Thoracic aorta (tissue), 2 donors: Measurements from ENCODE around the gene TOMM20. TPM values are rescaled to one million over a fixed set of nuclear protein-coding genes. Genes with fewer than 3 reads are reported as not detected.

Experiments used
- ATAC-seq: fragments of 150-250 bp; one replicate; pipeline ENCODE4 v1.8.0; 2017; ENCODE audit warnings: low read depth; ENCODE audit not compliant: insufficient number of reproducible peaks, low FRiP score
- DNase-seq: peaks from one replicate; pipeline ENCODE4 v3.0.0-alpha.2; 2020; ENCODE audit warnings: low spot score
- H3K27ac ChIP-seq, 2 donors: fragments of 200-600 bp; sonication (generic); 1 replicate in 1 of 2; 2 replicates in 1 of 2; pipeline ENCODE4 v1.5.1; 2016; ENCODE audit warnings: mild to moderate bottlenecking in 2 of 2, moderate library complexity in 2 of 2
- H3K27me3 ChIP-seq: fragments of 200-600 bp; sonication (generic); replicated peaks from 2 replicates; pipeline ENCODE4 v1.6.0; 2016; ENCODE audit warnings: mild to moderate bottlenecking; ENCODE audit not compliant: insufficient read depth
- H3K36me3 ChIP-seq: fragments of 200-600 bp; sonication (generic); one replicate; pipeline ENCODE4 v1.5.1; 2016
- H3K4me1 ChIP-seq, 2 donors: fragments of 200-600 bp; sonication (generic); 1 replicate in 1 of 2; 2 replicates in 1 of 2; pipeline versions ENCODE4 v1.5.1 to v1.6.0; 2016; ENCODE audit warnings: low read depth in 2 of 2, mild to moderate bottlenecking in 1 of 2; ENCODE audit not compliant: control insufficient read depth in 1 of 2
- H3K4me3 ChIP-seq: fragments of 200-600 bp; sonication (generic); 2 replicates; pipeline ENCODE4 v1.5.1; 2016; ENCODE audit warnings: mild to moderate bottlenecking
- H3K9me3 ChIP-seq: fragments of 200-600 bp; sonication (generic); 2 replicates; pipeline ENCODE4 v1.5.1; 2016
- CTCF ChIP-seq: fragments of 200-600 bp; sonication (generic); IDR thresholded peaks from one replicate; pipeline ENCODE4 v1.5.1; 2019; ENCODE audit warnings: antibody characterized with exemption
- total RNA-seq, 2 donors: library from RNA; depleted of rRNA; stranded (reverse); fragments of >200 nt; gene quantifications; one replicate each; pipeline versions ENCODE4 v1.1.0 to v1.2.3, GENCODE V29; 2016

The TOMM20 gene
- total RNA-seq, 2 donors from 2014 or later = 59.0 to 101 TPM

GRCh38 chr1:235149824-235150223, 21.2 kb upstream of the TOMM20 start:
- Histone ChIP-seq H3K4me1 (no peaks in the 10 kb centered on the region), H3K27me3 (no peaks in the 10 kb centered on the region), H3K9me3 (no peaks in the 10 kb centered on the region), H3K36me3 (peaks cover 45% of the 10 kb centered on the region), H3K27ac (no peak overlapping the region), H3K4me3 (no peak overlapping the region)
- DNase-seq = no peak
- TF ChIP-seq CTCF = no peak
- ATAC-seq = no peak

GRCh38 chr1:235147269-235147668, 18.6 kb upstream of the TOMM20 start:
- Histone ChIP-seq H3K27me3 (no peaks in the 10 kb centered on the region), H3K36me3 (peaks cover 42% of the 10 kb centered on the region)
- TF ChIP-seq CTCF = no peak

GRCh38 chr1:235145639-235146038, 17.0 kb upstream of the TOMM20 start:
- peaks cover 38% of the 10 kb centered on the region for H3K36me3 ChIP-seq
- H3K4me1 ChIP-seq = no peaks in the 10 kb centered on the region
- DNase-seq (no peak), ATAC-seq (no peak)
- TF ChIP-seq CTCF = no peak
- no peak overlapping the region for H3K27ac ChIP-seq
- H3K27me3 ChIP-seq = no peaks in the 10 kb centered on the region
- H3K9me3 ChIP-seq = no peaks in the 10 kb centered on the region
- no peak overlapping the region for H3K4me3 ChIP-seq

More at GRCh38 chr1:235147269-235147668, 18.6 kb upstream of the TOMM20 start:
- Histone ChIP-seq H3K4me1 (no peaks in the 10 kb centered on the region), H3K4me3 (no peak overlapping the region), H3K27ac (no peak overlapping the region), H3K9me3 (no peaks in the 10 kb centered on the region)
- ATAC-seq (no peak), DNase-seq (no peak)

GRCh38 chr1:235142991-235143390, 14.4 kb upstream of the TOMM20 start:
- Histone ChIP-seq H3K4me1 (no peaks in the 10 kb centered on the region), H3K36me3 (peaks cover 28% of the 10 kb centered on the region), H3K27me3 (no peaks in the 10 kb centered on the region), H3K9me3 (no peaks in the 10 kb centered on the region), H3K4me3 (no peak overlapping the region), H3K27ac (no peak overlapping the region)
- DNase-seq = no peak
- no peak for ATAC-seq
- no peak for TF ChIP-seq CTCF

- Histone ChIP-seq H3K36me3 (peaks cover 45% of the 10 kb centered on the region), H3K27me3 (no peaks in the 10 kb centered on the region), H3K4me3 (no peak overlapping the region), H3K9me3 (no peaks in the 10 kb centered on the region), H3K4me1 (no peaks in the 10 kb centered on the region), H3K27ac (no peak overlapping the region)
- no peak for TF ChIP-seq CTCF
- no peak for ATAC-seq
- DNase-seq = no peak
Observed at GRCh38 chr1:235139315-235139714, 10.7 kb upstream of the TOMM20 start.
